B cell (primary cell): ENCODE results near the gene SMAP2. TPM values are rescaled to one million over a fixed set of nuclear protein-coding genes. Genes with fewer than 3 reads are reported as not detected.
A peak's percentile ranks its signal among the peaks of the same experiment; 100 is the strongest.

ENCODE experiments used
- ATAC-seq: fragments of 200-7000 bp; cut with Tn5 transposase; one replicate; pipeline ENCODE4 v1.10.0; 2021; ENCODE audit warnings: low read depth, mild to moderate bottlenecking, moderate number of reproducible peaks, moderate library complexity
- CTCF ChIA-PET: fragments of 350-600 bp; sonication (Branson Sonifier 250); formaldehyde crosslinking; loops from one replicate; lab custom pipeline; 2021; ENCODE audit warnings: antibody characterized with exemption, inconsistent platforms; lab: Charles Lee
- POLR2A ChIA-PET: fragments of 350-600 bp; sonication (Branson Sonifier 250); formaldehyde crosslinking; loops from one replicate; lab custom pipeline; 2021; ENCODE audit warnings: antibody characterized with exemption; lab: Charles Lee
- DNase-seq: peaks from one replicate; pipeline ENCODE4 v3.0.0; 2013
- H2AFZ ChIP-seq: 2 replicates; pipeline ENCODE4 v1.6.1; 2012; ENCODE audit warnings: mild to moderate bottlenecking, low read depth, low read length; ENCODE audit not compliant: insufficient read depth, poor library complexity, severe bottlenecking
- H3K27ac ChIP-seq, 2 donors: 1 replicate in 1 of 2; 2 replicates in 1 of 2; pipeline ENCODE4 v1.5.1; 2012 to 2013; ENCODE audit warnings: low read length in 2 of 2, mild to moderate bottlenecking in 2 of 2, moderate library complexity in 1 of 2
- H3K27me3 ChIP-seq, 4 experiments: fragments of 200-600 bp in 1 of 4; sonication (generic) in 1 of 4; replicated peaks in 1 of 4; 1 replicate in 2 of 4; 2 replicates in 2 of 4; pipeline versions ENCODE4 v1.6.1 to v1.7.0; 2013 to 2016; ENCODE audit warnings: low read length in 3 of 4, mild to moderate bottlenecking in 2 of 4, mixed read lengths in 1 of 4, moderate library complexity in 1 of 4; ENCODE audit not compliant: insufficient read depth in 4 of 4, control insufficient read depth in 3 of 4; ENCODE audit errors: control extremely low read depth in 1 of 4
- H3K36me3 ChIP-seq, 2 experiments: replicated peaks in 1 of 2; 1 replicate in 1 of 2; 2 replicates in 1 of 2; pipeline versions ENCODE4 v1.6.1 to v1.7.1; 2013; ENCODE audit warnings: low read length in 1 of 2; ENCODE audit not compliant: insufficient read depth in 2 of 2, control insufficient read depth in 1 of 2; ENCODE audit errors: control extremely low read depth in 1 of 2, extremely low read depth in 1 of 2
- H3K4me1 ChIP-seq, 2 donors: fragments of 200-600 bp in 1 of 2; sonication (generic) in 1 of 2; 1 replicate in 1 of 2; 2 replicates in 1 of 2; pipeline versions ENCODE4 v1.5.1 to v1.6.1; 2013 to 2017; ENCODE audit warnings: low read length in 2 of 2; ENCODE audit not compliant: control insufficient read depth in 2 of 2, insufficient read depth in 2 of 2
- H3K4me2 ChIP-seq: replicated peaks from 2 replicates; pipeline ENCODE3; 2012; ENCODE audit warnings: mild to moderate bottlenecking, low read depth, low read length; ENCODE audit not compliant: poor library complexity, severe bottlenecking
- H3K4me3 ChIP-seq, 5 experiments: fragments of 200-600 bp in 1 of 5; sonication (generic) in 1 of 5; 1 replicate in 3 of 5; 2 replicates in 2 of 5; pipeline versions ENCODE4 v1.5.1 to v1.7.0; 2011 to 2016; ENCODE audit warnings: low read length in 4 of 5, mild to moderate bottlenecking in 4 of 5, low read depth in 2 of 5, control low read depth in 1 of 5, moderate library complexity in 1 of 5; ENCODE audit not compliant: insufficient read depth in 1 of 5; ENCODE audit errors: control extremely low read depth in 1 of 5, extremely low read depth in 1 of 5
- H3K79me2 ChIP-seq: fragments of 200-600 bp; sonication (generic); one replicate; pipeline ENCODE4 v1.6.0; 2016; ENCODE audit warnings: low read length; ENCODE audit not compliant: control insufficient read depth, insufficient read depth
- H3K9ac ChIP-seq: fragments of 200-600 bp; sonication (generic); 2 replicates; pipeline ENCODE4 v1.6.1; 2017; ENCODE audit warnings: mild to moderate bottlenecking, low read length, moderate library complexity
- H3K9me3 ChIP-seq, 3 donors: one replicate each; pipeline versions ENCODE4 v1.6.1 to v1.7.1; 2013; ENCODE audit warnings: low read length in 2 of 3; ENCODE audit not compliant: control insufficient read depth in 2 of 3, insufficient read depth in 1 of 3; ENCODE audit errors: control extremely low read depth in 1 of 3
- H4K20me1 ChIP-seq: 2 replicates; pipeline ENCODE4 v1.6.0; 2012; ENCODE audit warnings: mild to moderate bottlenecking, low read length; ENCODE audit not compliant: insufficient read depth, control insufficient read depth, poor library complexity, severe bottlenecking
- H3K27ac Mint-ChIP-seq: one replicate; pipeline ENCODE4 v1.8.0; 2021; ENCODE audit warnings: mixed read lengths
- H3K27me3 Mint-ChIP-seq: one replicate; pipeline ENCODE4 v1.8.0; 2021; ENCODE audit warnings: mixed read lengths
- H3K4me1 Mint-ChIP-seq: one replicate; pipeline ENCODE4 v1.8.0; 2021; ENCODE audit warnings: mixed read lengths
- H3K4me3 Mint-ChIP-seq: one replicate; pipeline ENCODE4 v1.8.0; 2021; ENCODE audit warnings: mixed read lengths
- H3K9me3 Mint-ChIP-seq: one replicate; pipeline ENCODE4 v1.8.0; 2022; ENCODE audit warnings: mixed read lengths; ENCODE audit not compliant: insufficient read depth
- EZH2 ChIP-seq: IDR thresholded peaks from 2 replicates; pipeline ENCODE4 v1.6.1; 2012; ENCODE audit warnings: borderline replicate concordance, low read depth, mild to moderate bottlenecking, moderate library complexity, low read length; ENCODE audit not compliant: insufficient read depth, poor library complexity, severe bottlenecking
- WGBS: methylation state at CpG from one replicate; pipeline ENCODE4 v1.1.5; 2013; ENCODE audit warnings: missing lambda C conversion rate; ENCODE audit not compliant: insufficient coverage; 5-methylcytosine and 5-hydroxymethylcytosine counted together
- intact Hi-C: fragments of 100-400 bp; cut with micrococcal nuclease; formaldehyde crosslinking; loops from one replicate; pipeline ENCODE4 v1.10.0; 2022
- polyA plus RNA-seq: library from polyadenylated mRNA; depleted of rRNA; stranded (reverse); fragments of >200 nt; gene quantifications from 2 replicates; pipeline ENCODE4 v1.2.3, GENCODE V29; 2012
- total RNA-seq, 2 donors: library from RNA; stranded (reverse); fragments of 120-200 nt in 1 of 2; gene quantifications; 1 replicate in 1 of 2; 2 replicates in 1 of 2; pipeline versions ENCODE4 v1.2.3 to v1.2.4, GENCODE V29; 2013 to 2022
- TF ChIP-seq, protein P1 (sequence below): fragments of 200-600 bp; IDR thresholded peaks from one replicate; pipeline ENCODE4 v1.8.0; 2022; ENCODE audit warnings: antibody characterized with exemption, mild to moderate bottlenecking

The SMAP2 gene
- total and polyA plus RNA-seq, 2 donors (not counting 1 experiment from before 2014, with no cell fraction given), result 275 to 305 TPM

DNA sequence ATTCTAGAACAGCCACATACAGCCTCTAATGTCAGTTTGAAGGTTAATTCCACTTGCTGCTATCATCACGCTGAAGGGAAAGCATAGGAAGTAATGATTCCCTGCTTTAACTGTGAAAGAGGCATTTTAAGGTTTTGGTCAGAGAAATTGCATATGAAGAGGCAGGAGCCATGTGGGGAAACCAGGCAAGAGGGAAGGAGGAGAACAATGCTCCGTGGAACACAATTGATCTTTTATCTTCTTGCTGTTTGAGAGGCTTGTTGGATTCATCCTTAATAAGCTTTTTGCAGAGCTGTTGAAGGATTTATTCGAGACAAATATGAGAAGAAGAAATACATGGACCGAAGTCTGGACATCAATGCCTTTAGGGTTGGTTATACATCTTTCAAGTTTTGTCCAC lies 35.9 kb downstream of the SMAP2 start:
- ChIA-PET POLR2A (no interaction called here), CTCF (interaction anchor here (1.2 to 3.4 kb wide), 3 partner anchors 35 to 72 kb away, joined by 3 to 16 read pairs (median 5); no protein-coding TSS in a partner anchor)
- TF ChIP-seq, protein P1, sequence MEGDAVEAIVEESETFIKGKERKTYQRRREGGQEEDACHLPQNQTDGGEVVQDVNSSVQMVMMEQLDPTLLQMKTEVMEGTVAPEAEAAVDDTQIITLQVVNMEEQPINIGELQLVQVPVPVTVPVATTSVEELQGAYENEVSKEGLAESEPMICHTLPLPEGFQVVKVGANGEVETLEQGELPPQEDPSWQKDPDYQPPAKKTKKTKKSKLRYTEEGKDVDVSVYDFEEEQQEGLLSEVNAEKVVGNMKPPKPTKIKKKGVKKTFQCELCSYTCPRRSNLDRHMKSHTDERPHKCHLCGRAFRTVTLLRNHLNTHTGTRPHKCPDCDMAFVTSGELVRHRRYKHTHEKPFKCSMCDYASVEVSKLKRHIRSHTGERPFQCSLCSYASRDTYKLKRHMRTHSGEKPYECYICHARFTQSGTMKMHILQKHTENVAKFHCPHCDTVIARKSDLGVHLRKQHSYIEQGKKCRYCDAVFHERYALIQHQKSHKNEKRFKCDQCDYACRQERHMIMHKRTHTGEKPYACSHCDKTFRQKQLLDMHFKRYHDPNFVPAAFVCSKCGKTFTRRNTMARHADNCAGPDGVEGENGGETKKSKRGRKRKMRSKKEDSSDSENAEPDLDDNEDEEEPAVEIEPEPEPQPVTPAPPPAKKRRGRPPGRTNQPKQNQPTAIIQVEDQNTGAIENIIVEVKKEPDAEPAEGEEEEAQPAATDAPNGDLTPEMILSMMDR, result no peak
- no peak for TF ChIP-seq EZH2
- Histone ChIP-seq H2AFZ (no peak overlapping the region), H3K79me2 (peaks cover 94% of the 10 kb centered on the region), H4K20me1 (peaks cover 64% of the 10 kb centered on the region), H3K36me3 (peaks cover 35 to 86% of the 10 kb centered on the region in 2 experiments), H3K9me3 (no peaks in the 10 kb centered on the region), H3K4me2 (no peak overlapping the region), H3K27ac (peak overlapping the region in 1 of 2 donors; percentile 43), H3K27me3 (no peaks in the 10 kb centered on the region), H3K4me1 (peaks cover 10 to 12% of the 10 kb centered on the region in 2 donors), H3K9ac (no peak overlapping the region), H3K4me3 (no peak overlapping the region)
- DNase-seq (no peak), ATAC-seq (no peak)
- intact Hi-C loops, result loop anchor here (10.0 kb wide), 1 partner anchor 155 kb away; the partner anchor contains the start of gene ZMPSTE24
- Mint-ChIP-seq H3K4me3 (no peak overlapping the region), H3K4me1 (peaks cover 20% of the 10 kb centered on the region), H3K27ac (peak overlapping the region; percentile 50), H3K27me3 (no peaks in the 10 kb centered on the region), H3K9me3 (no peaks in the 10 kb centered on the region)
- WGBS, result 100% methylated on average over 2 of the region's 4 CpGs

DNA sequence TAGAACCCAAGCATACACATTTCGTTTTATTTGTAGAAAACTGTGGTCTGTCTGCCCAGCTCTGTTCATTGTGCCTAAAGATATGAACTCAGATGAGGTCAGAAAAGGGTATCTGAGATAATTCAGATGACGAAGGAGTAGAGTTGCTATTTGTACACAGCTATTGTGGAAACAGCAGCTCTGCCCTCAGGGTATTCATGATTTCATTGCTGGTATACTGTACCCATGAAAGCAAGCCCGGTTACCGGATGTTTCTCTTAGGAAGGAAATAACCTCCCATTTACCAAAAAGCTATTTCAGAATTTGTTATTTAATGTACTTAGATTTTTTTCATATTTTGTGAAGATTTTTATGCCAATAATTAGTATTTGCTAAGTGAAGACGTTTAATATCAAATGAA lies 37.8 kb downstream of the SMAP2 start:
- H2AFZ ChIP-seq, result no peak overlapping the region
- intact Hi-C loops, result no loop called here
- peaks cover 85% of the 10 kb centered on the region for H3K79me2 ChIP-seq
- no peak for DNase-seq
- H3K27ac ChIP-seq, result no peak overlapping the region
- no peak overlapping the region for H3K4me3 Mint-ChIP-seq
- H3K4me2 ChIP-seq, result no peak overlapping the region
- H3K36me3 ChIP-seq, result peaks cover 41 to 91% of the 10 kb centered on the region in 2 experiments
- H4K20me1 ChIP-seq, result peaks cover 69% of the 10 kb centered on the region
- 100% methylated on average over 1 of the region's 5 CpGs for WGBS
- POLR2A ChIA-PET, result interaction anchor here (0.6 kb wide), 1 partner anchor 12 kb away, joined by 5 read pairs; no protein-coding TSS in a partner anchor
- H3K4me1 ChIP-seq, result no peaks in the 10 kb centered on the region
- H3K27me3 Mint-ChIP-seq, result no peaks in the 10 kb centered on the region
- H3K27me3 ChIP-seq, result no peaks in the 10 kb centered on the region
- ATAC-seq, result no peak
- H3K9me3 Mint-ChIP-seq, result no peaks in the 10 kb centered on the region
- CTCF ChIA-PET, result interaction anchor here (0.5 to 3.4 kb wide), 9 partner anchors 11 to 492 kb away, joined by 3 to 16 read pairs (median 3); no protein-coding TSS in a partner anchor
- H3K27ac Mint-ChIP-seq, result no peak overlapping the region
- no peaks in the 10 kb centered on the region for H3K9me3 ChIP-seq
- H3K9ac ChIP-seq, result no peak overlapping the region
- peaks cover 10% of the 10 kb centered on the region for H3K4me1 Mint-ChIP-seq
- no peak overlapping the region for H3K4me3 ChIP-seq
- TF ChIP-seq EZH2, result no peak
- TF ChIP-seq, protein P1, result no peak
